COLO668 (cell line): ENCODE results near the gene INCENP.

Experiments
- DNase-seq: peaks from one replicate; lab custom pipeline; 2025; ENCODE audit not compliant: unreplicated experiment; lab: John Stamatoyannopoulos, UW

Gene INCENP

DNA sequence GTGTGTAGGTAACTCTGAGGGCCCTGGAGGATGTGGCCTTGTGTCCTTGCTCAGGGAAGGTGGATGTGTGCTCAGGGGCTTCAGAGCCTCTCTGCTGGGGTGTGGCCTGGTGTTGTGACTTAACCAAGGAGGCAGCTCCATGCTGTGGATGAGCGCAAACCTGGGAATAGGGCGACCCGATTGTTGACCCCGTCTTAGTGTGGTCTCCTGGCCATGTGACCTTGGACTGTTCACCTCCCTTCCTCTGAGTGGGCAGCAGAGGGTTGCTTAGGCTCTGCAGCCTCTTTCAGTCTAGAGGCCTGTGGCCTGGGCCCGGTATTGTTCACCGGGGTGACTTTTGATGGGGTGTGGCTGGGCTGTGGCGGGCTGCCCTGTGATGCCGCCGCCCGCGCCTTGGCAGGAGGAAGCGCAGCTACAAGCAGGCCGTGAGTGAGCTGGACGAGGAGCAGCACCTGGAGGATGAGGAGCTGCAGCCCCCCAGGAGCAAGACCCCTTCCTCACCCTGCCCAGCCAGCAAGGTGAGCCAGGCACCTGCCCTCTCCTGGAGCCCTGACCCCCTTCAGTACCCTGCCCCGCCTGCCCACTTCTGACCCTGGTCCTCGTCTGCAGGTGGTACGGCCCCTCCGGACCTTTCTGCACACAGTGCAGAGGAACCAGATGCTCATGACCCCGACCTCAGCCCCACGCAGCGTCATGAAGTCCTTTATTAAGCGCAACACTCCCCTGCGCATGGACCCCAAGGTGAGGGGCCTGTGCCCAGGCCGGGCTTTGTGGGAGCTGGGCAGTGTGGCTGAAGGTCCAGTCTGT is 16.7 kb downstream of the INCENP start:
- DNase-seq = no peak

- DNase-seq = no peak
Measured at GRCh38 chr11:62141111-62142042, 17.6 kb downstream of the INCENP start.

- DNase-seq = no peak
Measured at GRCh38 chr11:62142043-62142375, 18.2 kb downstream of the INCENP start.

GRCh38 chr11:62142921-62143320 is 19.1 kb downstream of the INCENP start:
- DNase-seq = no peak

DNA sequence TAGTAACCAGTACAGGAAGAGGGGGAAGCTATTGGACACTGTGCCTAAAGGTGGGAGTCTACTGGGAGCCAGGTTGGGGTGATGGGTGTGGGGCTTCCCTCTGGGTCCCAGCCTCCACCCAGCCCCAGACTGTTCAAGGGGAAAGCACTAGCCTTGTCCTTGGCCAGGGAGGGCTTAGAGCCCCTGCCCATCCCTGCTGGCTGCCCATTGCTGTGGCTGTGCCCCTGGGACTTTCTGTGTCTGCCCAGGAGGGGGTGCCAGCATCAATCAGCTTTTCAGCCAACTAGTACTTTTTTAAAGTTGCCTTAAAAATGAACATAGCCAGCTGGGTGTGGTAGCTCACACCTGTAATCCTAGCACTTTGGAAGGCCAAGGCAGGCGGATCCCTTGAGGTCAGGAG is 19.9 kb downstream of the INCENP start:
- no peak for DNase-seq

DNA sequence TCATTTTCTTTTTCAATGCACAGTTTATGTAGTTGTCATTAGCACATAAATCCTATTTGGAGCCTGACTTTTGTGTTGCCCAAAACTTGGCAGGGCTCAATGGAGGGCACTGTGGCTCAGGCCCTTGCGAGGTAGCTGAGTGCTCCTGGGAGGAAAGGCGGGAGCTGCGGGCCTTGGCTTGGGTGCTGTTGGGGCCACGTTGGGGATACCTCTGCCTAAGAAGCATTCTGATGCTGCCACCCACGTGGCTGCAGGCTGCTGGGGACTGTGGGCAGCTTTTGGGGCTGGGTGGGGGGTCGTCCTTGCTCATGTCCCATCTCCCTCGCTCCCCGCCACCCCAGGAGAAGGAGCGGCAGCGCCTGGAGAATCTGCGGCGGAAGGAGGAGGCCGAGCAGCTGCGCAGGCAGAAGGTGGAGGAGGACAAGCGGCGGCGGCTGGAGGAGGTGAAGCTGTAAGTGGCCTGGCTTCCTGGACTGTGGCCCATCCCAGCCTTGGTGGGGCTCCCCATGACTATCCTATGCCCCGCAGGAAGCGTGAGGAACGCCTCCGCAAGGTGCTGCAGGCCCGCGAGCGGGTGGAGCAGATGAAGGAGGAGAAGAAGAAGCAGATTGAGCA is 20.9 kb downstream of the INCENP start:
- no peak for DNase-seq

DNA sequence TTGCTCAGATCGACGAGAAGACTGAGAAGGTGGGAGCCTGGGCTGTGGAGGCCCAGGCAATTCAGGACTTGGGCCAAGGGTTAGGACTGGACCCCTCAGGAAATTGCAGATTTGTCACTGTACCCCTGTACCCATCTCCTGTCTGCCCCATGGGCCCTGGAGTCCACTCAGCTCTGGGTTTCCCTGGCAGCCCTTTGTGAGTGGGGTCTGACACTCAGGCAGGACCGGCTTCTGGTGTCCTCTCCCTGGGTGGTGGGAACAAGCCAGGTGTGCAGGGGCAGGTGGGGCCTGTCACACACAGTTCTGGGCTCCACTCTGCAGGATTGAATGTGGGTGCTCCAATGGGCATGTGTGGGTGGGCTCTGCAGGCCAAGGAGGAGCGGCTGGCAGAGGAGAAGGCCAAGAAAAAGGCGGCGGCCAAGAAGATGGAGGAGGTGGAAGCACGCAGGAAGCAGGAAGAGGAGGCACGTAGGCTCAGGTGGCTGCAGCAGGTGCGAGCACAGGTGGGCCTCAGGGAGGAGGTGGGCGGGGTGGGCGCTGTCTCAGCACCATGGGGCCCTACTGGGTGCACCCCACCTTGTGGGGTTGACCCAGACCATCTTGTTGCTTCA is 21.6 kb downstream of the INCENP start:
- no peak for DNase-seq

- DNase-seq = no peak
Measured at GRCh38 chr11:62146476-62147200, 22.8 kb downstream of the INCENP start.

DNA sequence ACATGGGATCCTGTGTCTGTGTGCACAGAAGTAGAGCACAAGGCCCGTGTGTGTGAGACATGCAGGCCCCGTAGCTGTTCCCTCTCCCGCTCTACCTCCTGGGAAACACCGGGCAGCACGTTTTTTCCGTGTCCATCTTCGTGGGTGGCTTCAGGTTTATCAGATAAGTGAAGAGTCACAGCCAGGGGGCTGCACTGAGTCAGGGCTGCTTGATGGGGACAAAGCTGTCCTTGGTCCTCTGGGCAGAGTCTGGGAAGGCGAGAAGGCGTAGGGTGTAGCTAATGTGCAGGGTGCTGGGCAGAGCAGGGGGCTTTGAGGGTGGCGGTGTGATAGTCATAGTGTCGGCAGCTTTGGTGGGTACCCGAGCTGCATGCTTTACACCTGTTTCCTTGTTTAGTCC is 23.7 kb downstream of the INCENP start:
- DNase-seq = no peak

DNA sequence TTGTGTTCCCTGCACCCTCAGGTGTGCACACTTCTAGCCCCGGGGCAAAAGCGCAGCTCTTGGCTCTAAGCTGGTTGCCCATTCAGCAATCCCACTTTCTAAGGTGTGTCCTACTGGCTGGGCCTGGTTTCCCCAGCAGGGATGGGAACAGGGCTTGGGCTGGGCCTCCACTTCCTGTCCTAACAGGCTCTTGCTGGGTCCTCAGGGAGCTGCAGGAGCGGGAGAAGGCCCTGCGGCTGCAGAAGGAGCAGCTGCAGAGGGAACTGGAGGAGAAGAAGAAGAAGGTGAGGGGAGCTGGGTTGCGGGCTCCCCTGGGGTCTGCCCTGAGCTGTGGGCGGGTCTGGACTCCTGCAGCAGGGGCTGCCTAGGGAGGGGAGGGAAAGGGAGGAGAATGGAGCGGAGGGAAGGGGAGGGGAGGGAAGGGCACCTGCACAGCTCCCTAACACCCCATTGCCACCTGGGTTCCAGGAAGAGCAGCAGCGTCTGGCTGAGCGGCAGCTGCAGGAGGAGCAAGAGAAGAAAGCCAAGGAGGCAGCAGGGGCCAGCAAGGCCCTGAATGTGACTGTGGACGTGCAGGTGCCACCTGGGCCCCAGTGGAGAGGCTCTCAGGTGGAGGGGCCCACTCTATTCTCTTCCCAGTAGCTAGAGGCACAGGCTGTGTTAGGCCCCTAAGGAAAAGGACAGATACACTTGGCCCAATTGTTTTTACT is 24.6 kb downstream of the INCENP start:
- DNase-seq = no peak

- DNase-seq = no peak
Measured at GRCh38 chr11:62149986-62150886, 26.4 kb downstream of the INCENP start.

- no peak for DNase-seq
Measured at GRCh38 chr11:62150887-62151736, 27.3 kb downstream of the INCENP start.

DNA sequence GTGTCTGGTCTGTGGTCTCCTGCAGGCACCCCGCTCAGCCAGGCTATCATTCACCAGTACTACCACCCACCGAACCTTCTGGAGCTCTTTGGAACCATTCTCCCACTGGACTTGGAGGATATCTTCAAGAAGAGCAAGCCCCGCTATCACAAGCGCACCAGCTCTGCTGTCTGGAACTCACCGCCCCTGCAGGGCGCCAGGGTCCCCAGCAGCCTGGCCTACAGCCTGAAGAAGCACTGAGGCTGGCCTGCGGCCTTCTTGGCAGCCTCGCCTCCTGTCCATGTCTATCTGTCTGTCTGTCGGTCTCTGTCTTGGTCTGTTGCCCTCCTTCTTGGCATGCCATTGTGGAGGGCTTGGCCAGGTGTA is 27.9 kb downstream of the INCENP start:
- DNase-seq = no peak

DNA sequence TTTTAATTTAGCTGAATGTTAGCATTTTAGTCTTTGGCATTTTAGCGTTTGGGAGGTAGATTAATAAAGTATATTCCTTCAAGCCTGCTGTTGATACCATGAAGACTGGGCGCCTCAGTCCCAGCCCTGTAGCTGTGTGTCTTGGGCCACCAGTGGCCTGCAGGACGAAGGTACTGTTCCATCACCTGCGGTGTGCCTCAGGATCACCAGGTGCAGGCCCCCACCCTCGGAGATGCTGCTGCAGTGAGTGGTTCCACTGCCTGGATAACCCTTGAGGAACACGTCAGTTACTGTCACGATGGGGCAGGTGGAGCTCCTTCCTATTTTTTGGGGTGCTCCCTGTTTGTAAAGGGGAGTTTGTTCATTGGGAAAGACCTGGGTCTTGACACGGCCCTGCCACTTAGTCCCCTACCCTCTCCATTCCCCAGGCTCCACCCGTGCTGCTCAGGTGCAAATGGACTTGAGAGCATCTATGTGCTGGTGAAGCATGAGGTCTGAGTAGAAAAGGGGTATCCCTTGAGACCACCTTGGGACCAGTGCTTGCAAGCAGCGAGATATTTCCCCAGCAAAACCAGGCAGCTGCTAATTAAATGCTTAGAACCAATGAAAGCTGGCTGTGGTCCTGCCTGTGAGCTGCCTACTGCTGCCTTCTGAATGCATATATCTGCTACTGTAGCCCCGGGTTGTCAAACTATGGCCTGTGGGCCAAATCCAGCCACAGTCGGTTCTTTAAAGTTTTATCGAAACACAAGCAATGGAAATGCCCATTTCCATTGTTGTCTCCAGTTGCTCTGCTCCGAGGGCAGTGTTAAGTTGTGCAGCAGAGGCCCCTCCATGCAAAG is 28.7 kb downstream of the INCENP start:
- DNase-seq = no peak

DNA sequence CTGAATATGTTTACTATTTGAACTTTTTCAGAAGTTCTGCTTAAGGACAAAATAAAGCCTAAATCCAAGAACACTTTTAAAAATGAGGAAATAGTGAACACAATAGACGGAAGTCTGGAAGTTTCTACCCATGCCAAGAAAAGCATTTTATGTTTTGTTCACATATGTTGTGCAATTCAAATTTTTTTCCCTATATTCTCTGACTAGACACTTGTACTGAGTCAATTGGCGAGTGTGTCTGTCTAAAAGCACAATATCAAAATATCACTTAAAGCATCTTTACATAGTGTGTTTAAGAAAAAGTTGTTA is 29.2 kb downstream of the INCENP start:
- DNase-seq = no peak

- DNase-seq = no peak
Measured at GRCh38 chr11:62153617-62154016, 29.8 kb downstream of the INCENP start.

DNA sequence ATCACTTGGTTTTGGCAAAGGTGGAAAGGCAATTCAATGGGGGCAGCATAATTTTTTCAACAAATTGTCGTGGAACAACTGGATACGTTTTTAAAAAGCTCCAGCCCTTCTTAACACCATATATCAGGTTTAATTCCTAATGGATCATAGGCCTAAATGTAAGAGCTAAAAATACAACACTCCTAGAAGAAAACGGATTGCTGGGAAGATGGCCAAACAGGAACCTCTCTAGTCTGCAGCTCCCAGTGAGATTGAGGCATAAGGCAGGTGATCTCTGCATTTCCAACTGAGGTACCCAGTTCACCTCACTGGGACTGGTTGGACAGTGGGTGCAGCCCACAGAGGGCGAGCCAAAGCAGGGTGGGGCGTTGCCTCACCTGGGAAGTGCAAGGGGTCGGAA is 33.8 kb downstream of the INCENP start:
- DNase-seq = no peak

- DNase-seq = no peak
Measured at GRCh38 chr11:62166371-62166770, 42.6 kb downstream of the INCENP start.
